ENCODE results near the gene MBOAT2.

GRCh38 chr2:8993902-8994278 is 9.6 kb downstream of the MBOAT2 start:
- TF ChIP-seq CTCF (IDR thresholded peaks at IDR 0.05) (no peak), POLR2A (IDR thresholded peaks at IDR 0.05) (no peak)

Measured in adrenal gland (tissue), 5 donors.